Measurements from ENCODE around the gene AJM1.
"Not testable (repeated sequence)": the region's sequence is repeated elsewhere in the genome, so short reads cannot be mapped to it uniquely, and the experiment has no call there.

GRCh38 chr9:136803009-136803550 lies 39.2 kb upstream of the AJM1 start:
- TF ChIP-seq, protein P1, sequence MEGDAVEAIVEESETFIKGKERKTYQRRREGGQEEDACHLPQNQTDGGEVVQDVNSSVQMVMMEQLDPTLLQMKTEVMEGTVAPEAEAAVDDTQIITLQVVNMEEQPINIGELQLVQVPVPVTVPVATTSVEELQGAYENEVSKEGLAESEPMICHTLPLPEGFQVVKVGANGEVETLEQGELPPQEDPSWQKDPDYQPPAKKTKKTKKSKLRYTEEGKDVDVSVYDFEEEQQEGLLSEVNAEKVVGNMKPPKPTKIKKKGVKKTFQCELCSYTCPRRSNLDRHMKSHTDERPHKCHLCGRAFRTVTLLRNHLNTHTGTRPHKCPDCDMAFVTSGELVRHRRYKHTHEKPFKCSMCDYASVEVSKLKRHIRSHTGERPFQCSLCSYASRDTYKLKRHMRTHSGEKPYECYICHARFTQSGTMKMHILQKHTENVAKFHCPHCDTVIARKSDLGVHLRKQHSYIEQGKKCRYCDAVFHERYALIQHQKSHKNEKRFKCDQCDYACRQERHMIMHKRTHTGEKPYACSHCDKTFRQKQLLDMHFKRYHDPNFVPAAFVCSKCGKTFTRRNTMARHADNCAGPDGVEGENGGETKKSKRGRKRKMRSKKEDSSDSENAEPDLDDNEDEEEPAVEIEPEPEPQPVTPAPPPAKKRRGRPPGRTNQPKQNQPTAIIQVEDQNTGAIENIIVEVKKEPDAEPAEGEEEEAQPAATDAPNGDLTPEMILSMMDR (IDR thresholded peaks at IDR 0.05; ENCODE audit: low read depth, low read length) = not testable (repeated sequence)
- TF ChIP-seq EZH2phosphoT487 (IDR thresholded peaks at IDR 0.05; ENCODE audit: low read depth) = not testable (repeated sequence)

Data from OCI-LY3 (cell line).